CD4-positive, alpha-beta T cell (primary cell): ENCODE measurements around the gene CDHR5. TPM values are rescaled to one million over a fixed set of nuclear protein-coding genes. Genes with fewer than 3 reads are reported as not detected.

Experiments
- ATAC-seq: fragments of 200-7000 bp; cut with Tn5 transposase; one replicate; pipeline ENCODE4 v1.10.0; 2022; ENCODE audit warnings: mild to moderate bottlenecking; ENCODE audit not compliant: poor library complexity
- CTCF ChIA-PET: fragments of 350-600 bp; sonication (Branson Sonifier 250); formaldehyde crosslinking; loops from one replicate; lab custom pipeline; 2021; ENCODE audit warnings: antibody characterized with exemption, inconsistent platforms; lab: Charles Lee
- POLR2A ChIA-PET: fragments of 350-600 bp; sonication (Branson Sonifier 250); formaldehyde crosslinking; loops from one replicate; lab custom pipeline; 2021; ENCODE audit warnings: antibody characterized with exemption, inconsistent platforms; lab: Charles Lee
- DNase-seq, 14 experiments: peaks; one replicate each; pipeline ENCODE4 v3.0.0-alpha.2; 2013 to 2020; ENCODE audit warnings: mixed read lengths in 2 of 14
- H3K27ac ChIP-seq, 2 donors: one replicate each; pipeline versions ENCODE4 v1.5.1 to v1.7.0; 2013; ENCODE audit warnings: low read length in 2 of 2, low read depth in 1 of 2, mild to moderate bottlenecking in 1 of 2
- H3K27me3 ChIP-seq, 2 experiments: 1 replicate in 1 of 2; 2 replicates in 1 of 2; pipeline versions ENCODE4 v1.6.1 to v1.7.0; 2013; ENCODE audit warnings: low read length in 2 of 2, control low read depth in 1 of 2, mild to moderate bottlenecking in 1 of 2, moderate library complexity in 1 of 2; ENCODE audit not compliant: insufficient read depth in 2 of 2, control insufficient read depth in 1 of 2
- H3K36me3 ChIP-seq: one replicate; pipeline ENCODE4 v1.6.1; 2013; ENCODE audit warnings: low read length, control low read depth; ENCODE audit not compliant: insufficient read depth
- H3K4me1 ChIP-seq: one replicate; pipeline ENCODE4 v1.6.1; 2013; ENCODE audit warnings: low read length, control low read depth; ENCODE audit not compliant: insufficient read depth
- H3K4me3 ChIP-seq: one replicate; pipeline ENCODE4 v1.5.1; 2013; ENCODE audit warnings: mild to moderate bottlenecking, low read length, moderate library complexity
- H3K9me3 ChIP-seq, 2 experiments: 1 replicate in 1 of 2; 2 replicates in 1 of 2; pipeline versions ENCODE4 v1.6.1 to v1.7.0; 2013; ENCODE audit warnings: low read length in 2 of 2, mild to moderate bottlenecking in 2 of 2, control low read depth in 1 of 2, moderate library complexity in 1 of 2; ENCODE audit not compliant: control insufficient read depth in 1 of 2, insufficient read depth in 1 of 2
- H3K27ac Mint-ChIP-seq: one replicate; pipeline ENCODE4 v1.8.0; 2020; ENCODE audit warnings: mixed read lengths
- H3K27me3 Mint-ChIP-seq: one replicate; pipeline ENCODE4 v1.8.0; 2021; ENCODE audit warnings: mixed read lengths
- H3K36me3 Mint-ChIP-seq: one replicate; pipeline ENCODE4 v1.8.0; 2021; ENCODE audit warnings: low read depth, mixed read lengths
- H3K4me1 Mint-ChIP-seq: one replicate; pipeline ENCODE4 v1.8.0; 2021; ENCODE audit warnings: low read depth, mixed read lengths
- H3K4me3 Mint-ChIP-seq: one replicate; pipeline ENCODE4 v1.8.0; 2020; ENCODE audit warnings: mild to moderate bottlenecking, mixed read lengths
- H3K9me3 Mint-ChIP-seq: one replicate; pipeline ENCODE4 v1.8.0; 2020; ENCODE audit warnings: mixed read lengths
- intact Hi-C, 2 experiments: fragments of 100-400 bp; cut with DNase I in 1 of 2; cut with micrococcal nuclease in 1 of 2; formaldehyde crosslinking; loops; one replicate each; pipeline versions ENCODE4 v1.15.1 to v1.9.0; 2023 to 2025; cut with DNase I, micrococcal nuclease
- total RNA-seq, 174 experiments: library from RNA in 2 of 174; stranded (reverse) in 2 of 174; gene quantifications; one replicate each; pipeline ENCODE4 v1.2.3 and lab custom pipeline; 2021 to 2026
- TF ChIP-seq, protein P1 (sequence below): fragments of 200-600 bp; IDR thresholded peaks from one replicate; pipeline ENCODE4 v1.8.0; 2022; ENCODE audit warnings: antibody characterized with exemption, mild to moderate bottlenecking

Gene CDHR5
- total RNA-seq, 2 experiments from 2014 or later, result not detected

DNA sequence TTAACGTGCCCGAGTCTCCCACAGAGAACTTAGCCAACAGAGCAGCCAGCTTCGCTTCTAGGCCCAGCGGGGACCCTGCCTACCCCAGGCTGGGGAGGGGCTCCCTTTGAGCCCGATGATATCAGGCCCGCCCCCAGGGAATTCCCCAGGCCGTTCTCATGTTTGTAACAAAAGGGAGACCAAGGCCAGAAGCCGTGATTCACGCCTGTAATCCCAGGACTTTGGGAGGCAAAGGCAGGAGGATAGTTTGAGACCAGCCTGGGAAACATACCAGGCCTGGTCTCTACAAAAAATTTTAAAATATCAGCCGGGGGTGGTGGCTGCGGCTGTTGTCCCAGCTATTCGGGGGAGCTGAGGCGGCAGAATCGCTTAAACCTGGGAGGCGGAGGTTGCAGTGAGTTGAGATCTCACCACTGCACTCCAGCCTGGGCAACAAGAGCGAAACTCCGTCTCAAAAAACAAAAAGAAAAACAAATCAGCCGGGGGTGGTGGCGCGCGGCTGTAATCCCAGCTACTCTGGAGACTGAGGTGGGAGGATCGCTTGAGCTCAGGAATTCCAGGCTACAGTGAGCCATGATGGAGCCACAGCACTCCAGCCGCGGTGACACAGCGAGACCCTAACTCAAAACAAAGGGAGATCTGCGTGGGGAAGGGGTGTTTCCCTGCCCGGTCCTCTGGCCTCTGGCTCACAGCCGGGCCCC, 14.0 kb upstream of the CDHR5 start:
- H3K27me3 ChIP-seq, result peaks cover 29 to 32% of the 10 kb centered on the region in 2 experiments
- DNase-seq (no peak), ATAC-seq (no peak)
- intact Hi-C loops, result no loop called here
- Mint-ChIP-seq H3K4me1 (peaks cover 12% of the 10 kb centered on the region), H3K36me3 (no peaks in the 10 kb centered on the region), H3K4me3 (peak overlapping the region; percentile 2), H3K9me3 (no peaks in the 10 kb centered on the region), H3K27me3 (peaks cover 40% of the 10 kb centered on the region), H3K27ac (no peak overlapping the region)
- TF ChIP-seq, protein P1, sequence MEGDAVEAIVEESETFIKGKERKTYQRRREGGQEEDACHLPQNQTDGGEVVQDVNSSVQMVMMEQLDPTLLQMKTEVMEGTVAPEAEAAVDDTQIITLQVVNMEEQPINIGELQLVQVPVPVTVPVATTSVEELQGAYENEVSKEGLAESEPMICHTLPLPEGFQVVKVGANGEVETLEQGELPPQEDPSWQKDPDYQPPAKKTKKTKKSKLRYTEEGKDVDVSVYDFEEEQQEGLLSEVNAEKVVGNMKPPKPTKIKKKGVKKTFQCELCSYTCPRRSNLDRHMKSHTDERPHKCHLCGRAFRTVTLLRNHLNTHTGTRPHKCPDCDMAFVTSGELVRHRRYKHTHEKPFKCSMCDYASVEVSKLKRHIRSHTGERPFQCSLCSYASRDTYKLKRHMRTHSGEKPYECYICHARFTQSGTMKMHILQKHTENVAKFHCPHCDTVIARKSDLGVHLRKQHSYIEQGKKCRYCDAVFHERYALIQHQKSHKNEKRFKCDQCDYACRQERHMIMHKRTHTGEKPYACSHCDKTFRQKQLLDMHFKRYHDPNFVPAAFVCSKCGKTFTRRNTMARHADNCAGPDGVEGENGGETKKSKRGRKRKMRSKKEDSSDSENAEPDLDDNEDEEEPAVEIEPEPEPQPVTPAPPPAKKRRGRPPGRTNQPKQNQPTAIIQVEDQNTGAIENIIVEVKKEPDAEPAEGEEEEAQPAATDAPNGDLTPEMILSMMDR, result no peak
- peaks cover 33% of the 10 kb centered on the region for H3K4me1 ChIP-seq
- no peak overlapping the region for H3K4me3 ChIP-seq
- ChIA-PET POLR2A (interaction anchor here (0.6 kb wide), 1 partner anchor 74 kb away, joined by 3 read pairs; no protein-coding TSS in a partner anchor), CTCF (no interaction called here)
- H3K27ac ChIP-seq, result no peak overlapping the region
- peaks cover 0 to 23% of the 10 kb centered on the region in 2 experiments for H3K9me3 ChIP-seq
- peaks cover 5% of the 10 kb centered on the region for H3K36me3 ChIP-seq

DNA sequence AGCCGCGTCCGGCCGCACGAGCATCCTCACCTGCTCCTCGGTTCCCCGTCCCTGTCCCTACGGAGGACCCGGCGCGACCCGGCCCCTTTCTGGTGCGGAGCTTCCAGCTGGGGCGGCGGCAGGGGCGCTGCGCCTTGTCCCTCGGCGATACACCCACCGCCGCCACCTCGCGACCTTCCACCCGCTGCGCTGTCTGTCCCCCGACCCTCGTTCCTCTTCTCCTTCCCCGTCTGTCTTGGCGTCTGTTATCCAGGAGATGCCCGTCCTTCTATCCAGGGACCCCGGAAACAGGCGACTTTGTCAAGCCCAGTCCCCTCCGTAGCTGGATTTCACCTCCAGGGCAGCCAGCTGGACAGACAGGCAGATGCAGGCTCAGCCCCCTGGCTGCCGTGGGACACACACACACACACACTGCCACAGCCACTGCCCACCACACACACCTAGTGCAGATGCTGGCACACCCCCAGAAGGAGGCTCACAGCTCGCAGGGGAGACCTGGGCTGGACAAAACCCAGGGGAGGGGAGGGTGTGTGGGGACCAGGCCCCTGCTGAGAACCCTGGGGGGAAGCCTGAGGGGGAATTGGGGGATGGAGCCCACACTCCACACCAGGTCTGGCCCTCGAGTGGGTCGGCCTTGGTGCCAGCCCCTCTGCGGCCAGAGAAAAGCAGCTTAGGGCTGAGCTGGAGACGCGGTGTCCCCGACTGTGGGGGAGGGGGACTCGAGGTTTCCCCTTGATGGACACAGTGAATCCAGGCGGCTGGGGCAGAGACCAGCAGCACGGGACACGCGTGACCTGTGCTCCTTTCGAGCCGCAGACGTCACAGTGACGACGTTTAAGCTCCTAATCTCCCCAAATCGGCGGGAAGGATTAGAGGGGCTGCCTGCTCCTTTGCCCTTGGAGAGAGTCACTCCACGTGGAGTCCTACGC, 13.1 kb upstream of the CDHR5 start:
- no peaks in the 10 kb centered on the region for H3K36me3 Mint-ChIP-seq
- Histone ChIP-seq H3K9me3 (peaks cover 0 to 23% of the 10 kb centered on the region in 2 experiments), H3K4me1 (peaks cover 33% of the 10 kb centered on the region), H3K27me3 (peaks cover 29 to 32% of the 10 kb centered on the region in 2 experiments), H3K36me3 (no peaks in the 10 kb centered on the region), H3K27ac (no peak overlapping the region), H3K4me3 (no peak overlapping the region)
- TF ChIP-seq, protein P1, result no peak
- CTCF ChIA-PET, result no interaction called here
- H3K27ac Mint-ChIP-seq, result no peak overlapping the region
- peaks cover 12% of the 10 kb centered on the region for H3K4me1 Mint-ChIP-seq
- ATAC-seq, result no peak
- intact Hi-C loops, result no loop called here
- H3K4me3 Mint-ChIP-seq, result peak overlapping the region; percentile 7
- POLR2A ChIA-PET, result no interaction called here
- no peaks in the 10 kb centered on the region for H3K9me3 Mint-ChIP-seq
- H3K27me3 Mint-ChIP-seq, result peaks cover 43% of the 10 kb centered on the region
- DNase-seq, result no peak

DNA sequence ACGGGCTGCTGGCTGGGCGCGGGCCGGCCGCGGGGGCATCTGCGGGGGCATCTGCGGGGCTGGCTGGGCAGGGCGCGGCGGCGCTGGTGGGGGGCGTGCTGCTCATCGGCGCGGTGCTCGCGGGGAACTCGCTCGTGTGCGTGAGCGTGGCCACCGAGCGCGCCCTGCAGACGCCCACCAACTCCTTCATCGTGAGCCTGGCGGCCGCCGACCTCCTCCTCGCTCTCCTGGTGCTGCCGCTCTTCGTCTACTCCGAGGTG, 12.5 kb upstream of the CDHR5 start:
- Histone ChIP-seq H3K27ac (no peak overlapping the region), H3K36me3 (no peaks in the 10 kb centered on the region), H3K4me3 (no peak overlapping the region), H3K27me3 (peaks cover 29 to 32% of the 10 kb centered on the region in 2 experiments), H3K9me3 (peaks cover 0 to 23% of the 10 kb centered on the region in 2 experiments), H3K4me1 (peaks cover 33% of the 10 kb centered on the region)
- no peak for ATAC-seq
- ChIA-PET CTCF (no interaction called here), POLR2A (no interaction called here)
- H3K4me3 Mint-ChIP-seq, result no peak overlapping the region
- no peak overlapping the region for H3K27ac Mint-ChIP-seq
- no peaks in the 10 kb centered on the region for H3K36me3 Mint-ChIP-seq
- intact Hi-C loops, result no loop called here
- H3K4me1 Mint-ChIP-seq, result peaks cover 12% of the 10 kb centered on the region
- H3K27me3 Mint-ChIP-seq, result peaks cover 48% of the 10 kb centered on the region
- no peaks in the 10 kb centered on the region for H3K9me3 Mint-ChIP-seq
- TF ChIP-seq, protein P1, result no peak
- DNase-seq, result no peak
